LNCaP clone FGC (cell line): ENCODE data around the gene HES4.

Source experiments
- DNase-seq: peaks from one replicate; pipeline ENCODE4 v3.0.0-alpha.2; 2011; ENCODE audit warnings: low read depth
- H3K4me3 ChIP-seq: 2 replicates; pipeline ENCODE4 v1.5.1; 2011; ENCODE audit warnings: mild to moderate bottlenecking, low read depth, low read length, control low read depth
- TF ChIP-seq, protein P1 (sequence below): IDR thresholded peaks from 2 replicates; pipeline ENCODE4 v1.5.1; 2012; ENCODE audit warnings: mild to moderate bottlenecking; ENCODE audit not compliant: control insufficient read depth, insufficient read depth; ENCODE audit errors: extremely low read depth

HES4 gene

DNA sequence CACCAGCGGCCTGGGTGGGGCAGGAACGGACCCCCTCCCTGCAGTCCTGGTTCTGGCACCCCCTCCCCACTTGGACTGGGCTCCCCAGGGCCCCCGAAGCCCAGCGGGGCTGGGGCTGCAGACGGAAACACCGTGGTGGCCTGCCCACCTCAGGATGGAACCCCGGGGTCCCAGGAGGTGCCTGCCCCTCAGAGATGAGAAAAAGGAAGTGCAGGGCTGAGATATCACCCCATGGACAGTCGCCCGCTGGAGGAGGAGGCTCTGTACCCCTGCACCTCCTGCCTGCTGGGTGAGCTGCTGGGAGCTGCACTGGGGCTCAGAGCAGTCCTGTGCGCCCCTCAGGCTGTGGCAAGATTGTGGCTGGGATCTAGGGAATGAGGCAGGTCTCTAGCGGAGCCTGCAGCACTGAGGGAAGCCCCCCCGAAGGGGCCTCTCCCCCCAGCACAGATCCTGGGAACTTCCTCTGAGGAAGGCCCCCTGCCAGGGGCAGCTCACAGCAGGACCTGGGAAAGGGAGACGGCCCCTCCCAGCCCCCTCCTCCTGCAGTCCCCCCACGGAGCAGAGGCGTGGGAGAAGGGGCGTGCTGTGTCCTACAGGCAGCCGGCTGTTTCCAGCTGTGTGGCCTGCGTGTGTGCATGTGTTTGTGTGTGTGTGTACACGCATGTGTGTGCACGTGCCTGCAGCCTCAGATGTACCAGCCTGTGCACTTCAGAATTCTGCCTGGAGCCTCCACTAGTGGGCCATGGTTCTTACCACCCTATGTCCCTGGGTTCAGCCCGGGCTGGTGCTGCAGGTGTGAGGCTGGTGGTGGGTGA is 26.9 kb upstream of the HES4 start:
- no peak overlapping the region for H3K4me3 ChIP-seq
- DNase-seq, result no peak

DNA sequence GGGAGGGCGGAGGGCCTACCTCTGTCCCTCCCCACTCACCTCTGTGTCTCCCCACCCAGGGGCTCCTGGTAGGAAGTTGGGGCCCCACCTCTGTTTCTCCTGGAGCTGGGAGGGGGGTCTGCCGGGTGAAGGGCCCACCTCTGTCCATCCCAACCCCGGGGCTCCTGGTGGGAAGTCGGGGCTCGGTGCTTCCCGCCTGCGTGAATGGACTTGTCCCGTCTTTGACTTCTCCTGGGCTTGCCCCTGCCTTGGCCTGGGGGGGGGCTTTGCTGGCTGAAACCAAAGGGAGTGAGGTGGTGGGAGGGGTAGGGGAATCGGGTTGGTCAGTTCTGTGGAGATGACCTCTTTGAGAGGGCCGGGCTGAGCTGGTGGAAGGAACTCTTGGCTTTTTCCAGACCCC is 25.8 kb upstream of the HES4 start:
- H3K4me3 ChIP-seq, result no peak overlapping the region
- TF ChIP-seq, protein P1, sequence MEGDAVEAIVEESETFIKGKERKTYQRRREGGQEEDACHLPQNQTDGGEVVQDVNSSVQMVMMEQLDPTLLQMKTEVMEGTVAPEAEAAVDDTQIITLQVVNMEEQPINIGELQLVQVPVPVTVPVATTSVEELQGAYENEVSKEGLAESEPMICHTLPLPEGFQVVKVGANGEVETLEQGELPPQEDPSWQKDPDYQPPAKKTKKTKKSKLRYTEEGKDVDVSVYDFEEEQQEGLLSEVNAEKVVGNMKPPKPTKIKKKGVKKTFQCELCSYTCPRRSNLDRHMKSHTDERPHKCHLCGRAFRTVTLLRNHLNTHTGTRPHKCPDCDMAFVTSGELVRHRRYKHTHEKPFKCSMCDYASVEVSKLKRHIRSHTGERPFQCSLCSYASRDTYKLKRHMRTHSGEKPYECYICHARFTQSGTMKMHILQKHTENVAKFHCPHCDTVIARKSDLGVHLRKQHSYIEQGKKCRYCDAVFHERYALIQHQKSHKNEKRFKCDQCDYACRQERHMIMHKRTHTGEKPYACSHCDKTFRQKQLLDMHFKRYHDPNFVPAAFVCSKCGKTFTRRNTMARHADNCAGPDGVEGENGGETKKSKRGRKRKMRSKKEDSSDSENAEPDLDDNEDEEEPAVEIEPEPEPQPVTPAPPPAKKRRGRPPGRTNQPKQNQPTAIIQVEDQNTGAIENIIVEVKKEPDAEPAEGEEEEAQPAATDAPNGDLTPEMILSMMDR, result no peak
- DNase-seq, result no peak

More for the DNA sequence above, 26.9 kb upstream of the HES4 start:
- TF ChIP-seq, protein P1, result no peak

DNA sequence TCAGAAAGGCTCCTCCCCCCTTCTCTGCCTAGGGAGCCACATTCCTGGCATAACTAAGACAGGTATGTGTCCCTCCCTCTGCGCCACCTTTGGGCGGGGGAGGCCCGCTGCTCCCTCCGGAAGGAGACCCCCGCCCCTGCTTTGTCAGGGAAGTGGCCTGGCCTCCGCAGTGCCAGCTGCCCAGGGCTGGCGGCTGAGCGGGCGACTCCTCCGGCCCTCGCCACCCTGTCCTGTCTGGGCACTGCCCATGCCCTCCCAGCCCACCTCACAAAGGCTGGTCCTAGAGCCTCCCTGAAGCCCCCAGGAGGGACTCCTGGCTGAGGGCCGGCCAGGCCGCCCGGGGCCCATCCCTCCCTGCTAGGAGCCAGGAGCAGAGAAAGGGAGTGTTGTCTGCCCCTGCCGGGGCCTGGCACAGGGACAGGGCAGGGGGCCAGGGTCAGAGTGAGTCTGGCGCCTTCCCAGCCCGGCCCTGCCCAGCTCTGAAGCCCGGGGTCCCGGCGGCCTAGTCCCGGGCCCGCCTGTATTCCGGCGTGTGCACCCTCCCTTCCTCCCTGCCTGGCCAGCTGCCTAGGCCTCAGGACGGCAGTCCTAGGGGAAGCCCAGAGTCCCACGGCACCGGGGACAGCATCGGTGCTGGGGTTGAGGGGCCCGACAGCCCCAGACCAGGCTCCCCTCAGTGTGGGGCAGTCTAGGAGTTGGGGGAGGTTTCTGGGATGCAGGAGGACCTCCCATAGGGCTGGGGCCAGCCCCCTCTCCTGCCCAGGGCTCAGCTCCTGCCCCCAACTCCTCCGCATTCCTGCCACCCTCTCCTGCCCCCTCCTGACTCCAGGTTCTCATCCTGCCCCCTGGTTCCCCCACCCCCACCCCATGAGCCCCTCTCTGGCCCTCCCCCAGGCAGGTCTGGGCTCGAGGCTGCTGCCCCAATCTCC is 25.1 kb upstream of the HES4 start:
- DNase-seq, result no peak
- H3K4me3 ChIP-seq, result no peak overlapping the region
- TF ChIP-seq, protein P1, result no peak

DNA sequence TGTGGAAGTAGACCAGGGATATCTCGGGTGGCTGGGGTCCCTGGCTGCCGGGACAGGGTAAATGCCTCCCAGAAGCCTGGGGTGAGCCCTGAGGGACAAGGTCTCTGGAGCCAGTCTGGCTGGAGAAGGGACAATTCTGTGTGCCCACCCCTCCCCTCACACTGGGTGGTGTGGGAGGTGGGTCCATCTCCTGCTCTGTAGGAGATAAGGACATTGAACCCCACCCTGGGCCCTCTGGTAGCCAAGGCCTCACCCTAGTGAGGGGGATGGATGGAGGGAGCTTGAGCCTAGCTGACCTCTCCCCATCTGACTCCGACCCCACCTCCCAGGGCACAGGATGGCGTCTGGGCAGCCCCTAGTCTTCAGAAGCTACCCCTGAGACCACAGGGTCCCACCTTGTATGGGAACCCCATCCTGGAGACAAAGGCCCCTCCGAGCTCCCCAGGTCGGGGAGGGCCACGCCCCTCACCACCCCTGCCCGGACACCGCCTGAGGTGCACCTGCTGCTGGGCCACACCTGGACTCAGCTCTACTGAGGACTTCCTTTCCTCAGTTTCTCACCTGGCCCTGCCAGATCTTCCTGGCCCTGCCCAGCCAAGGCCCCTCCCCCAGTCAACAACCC is 24.4 kb upstream of the HES4 start:
- H3K4me3 ChIP-seq, result no peak overlapping the region
- DNase-seq, result no peak
- TF ChIP-seq, protein P1, result no peak

DNA sequence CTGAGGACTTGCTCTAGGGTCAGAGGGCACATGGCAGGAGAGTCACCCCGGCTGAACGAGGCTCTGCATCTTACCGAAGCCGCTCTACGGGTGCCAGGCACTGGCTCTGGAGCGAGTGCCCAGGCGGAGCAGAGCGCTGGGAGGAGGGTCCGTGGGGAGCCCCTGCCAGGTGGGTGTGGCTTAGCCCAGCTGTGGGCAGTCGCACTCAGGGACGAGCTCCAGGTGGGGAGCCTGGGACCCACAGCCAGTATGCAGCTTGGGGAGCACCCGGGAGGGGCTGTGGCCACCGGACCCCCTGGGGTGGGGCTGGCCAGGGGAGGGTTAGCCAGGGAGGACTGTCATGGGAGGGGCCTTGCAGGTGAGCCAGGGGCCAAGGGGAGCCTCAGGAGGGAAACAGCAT is 23.8 kb upstream of the HES4 start:
- no peak for DNase-seq
- no peak overlapping the region for H3K4me3 ChIP-seq
- TF ChIP-seq, protein P1, result no peak

DNA sequence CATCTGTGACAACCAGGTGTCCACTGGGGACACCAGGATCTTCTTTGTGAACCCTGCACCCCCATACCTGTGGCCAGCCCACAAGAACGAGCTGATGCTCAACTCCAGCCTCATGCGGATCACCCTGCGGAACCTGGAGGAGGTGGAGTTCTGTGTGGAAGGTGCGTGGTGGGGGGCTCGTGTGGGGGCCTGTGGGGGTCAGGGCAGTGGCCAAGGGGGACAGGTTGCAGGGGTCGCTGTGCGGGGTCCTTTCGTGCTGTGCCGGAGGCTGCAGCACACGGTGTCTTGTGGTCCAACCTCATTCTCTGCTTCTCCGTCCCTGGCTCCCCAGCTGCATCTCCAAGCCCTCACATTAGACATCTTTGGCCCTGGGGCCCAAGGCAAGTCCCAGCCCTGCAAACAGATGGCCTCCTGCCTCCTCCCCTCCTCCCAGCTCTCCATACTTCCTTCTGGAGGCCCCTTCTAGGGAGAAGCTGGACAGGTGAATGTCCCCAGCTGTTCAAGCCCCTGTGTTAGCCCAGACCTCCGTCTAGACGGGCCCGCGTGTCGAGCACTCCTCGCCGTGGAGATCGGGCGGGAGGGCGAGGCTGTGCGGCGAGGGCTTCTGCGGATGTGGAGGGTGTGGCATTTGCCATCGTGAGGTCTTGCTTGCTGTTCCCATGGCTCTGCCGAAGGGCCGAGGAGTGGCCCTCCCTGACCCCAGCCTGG is 22.6 kb upstream of the HES4 start:
- DNase-seq, result no peak
- TF ChIP-seq, protein P1, result no peak
- H3K4me3 ChIP-seq, result no peak overlapping the region
